PFSK-1 (cell line): Measurements from ENCODE around the gene FYN.

Experiments used
- POLR2AphosphoS5 ChIP-seq: IDR thresholded peaks from 2 replicates; pipeline ENCODE4 v1.6.1; 2012; ENCODE audit warnings: low read depth, mild to moderate bottlenecking, control low read depth, low read length, moderate library complexity
- REST ChIP-seq, 2 experiments: IDR thresholded peaks; 2 replicates each; pipeline versions ENCODE4 v1.6.1 to v1.8.0; 2011 to 2012; ENCODE audit warnings: low read depth in 2 of 2, low read length in 2 of 2, control low read depth in 1 of 2, inconsistent platforms in 1 of 2, mild to moderate bottlenecking in 1 of 2, moderate library complexity in 1 of 2; ENCODE audit not compliant: insufficient read depth in 1 of 2
- TAF1 ChIP-seq: IDR thresholded peaks from 2 replicates; pipeline ENCODE4 v1.6.1; 2012; ENCODE audit warnings: low read length, control low read depth, borderline replicate concordance; ENCODE audit not compliant: insufficient read depth

- TF ChIP-seq TAF1 (no peak), POLR2AphosphoS5 (no peak), REST (IDR thresholded peaks at IDR 0.05; ENCODE audit: insufficient read depth in 1 of 2, low read depth in 2 of 2, low read length in 2 of 2) (no peak)
Observed at GRCh38 chr6:111865909-111866546, 7.2 kb downstream of the FYN start.
